Effector memory CD8-positive, alpha-beta T cell (primary cell): ENCODE measurements around the gene SCUBE2.

Source experiments
- ATAC-seq: fragments of 150-1000 bp; cut with Tn5 transposase; replicated peaks from 2 replicates; pipeline ENCODE4 v1.10.0; 2021; ENCODE audit warnings: mild to moderate bottlenecking, moderate library complexity
- DNase-seq, 3 experiments: peaks; one replicate each; pipeline ENCODE4 v3.0.0; 2021
- H3K27ac Mint-ChIP-seq, 2 donors: one replicate each; pipeline ENCODE4 v1.8.0; 2022; ENCODE audit warnings: mild to moderate bottlenecking in 2 of 2, mixed read lengths in 2 of 2, moderate library complexity in 2 of 2
- H3K27me3 Mint-ChIP-seq, 2 donors: one replicate each; pipeline ENCODE4 v1.8.0; 2022; ENCODE audit warnings: mixed read lengths in 2 of 2
- H3K36me3 Mint-ChIP-seq: one replicate; pipeline ENCODE4 v1.8.0; 2022; ENCODE audit warnings: mild to moderate bottlenecking, moderate library complexity, mixed read lengths; ENCODE audit not compliant: insufficient read depth
- H3K4me1 Mint-ChIP-seq, 2 donors: one replicate each; pipeline ENCODE4 v1.8.0; 2022; ENCODE audit warnings: low read depth in 2 of 2, mixed read lengths in 2 of 2
- H3K4me3 Mint-ChIP-seq, 2 donors: one replicate each; pipeline ENCODE4 v1.8.0; 2022; ENCODE audit warnings: mild to moderate bottlenecking in 2 of 2, mixed read lengths in 2 of 2, moderate library complexity in 2 of 2
- H3K9me3 Mint-ChIP-seq, 2 donors: one replicate each; pipeline ENCODE4 v1.8.0; 2022; ENCODE audit warnings: mixed read lengths in 2 of 2
- total RNA-seq, 9 experiments: gene quantifications; one replicate each; lab custom pipeline; 2026; lab: John Stamatoyannopoulos, UW

SCUBE2 gene
- total RNA-seq: 0 to 0.90 (median 0.23) reads per million in 9 experiments

GRCh38 chr11:9091044-9091922, at the start of gene SCUBE2:
TSS of gene SCUBE2 (minus strand) at chr11:9091599. CDS start at chr11:9091528, 71 bp downstream.
- peaks cover 2% of the 10 kb centered on the region for H3K36me3 Mint-ChIP-seq
- no peaks in the 10 kb centered on the region for H3K4me1 Mint-ChIP-seq
- no peak within 1 kb of the TSS for H3K27ac Mint-ChIP-seq
- ATAC-seq (no peak), DNase-seq (no peak)
- H3K9me3 Mint-ChIP-seq: no peaks in the 10 kb centered on the region
- H3K4me3 Mint-ChIP-seq: peak within 1 kb of the TSS; percentile 56 to 61
- H3K27me3 Mint-ChIP-seq: peaks cover 70 to 79% of the 10 kb centered on the region in 2 donors

DNA sequence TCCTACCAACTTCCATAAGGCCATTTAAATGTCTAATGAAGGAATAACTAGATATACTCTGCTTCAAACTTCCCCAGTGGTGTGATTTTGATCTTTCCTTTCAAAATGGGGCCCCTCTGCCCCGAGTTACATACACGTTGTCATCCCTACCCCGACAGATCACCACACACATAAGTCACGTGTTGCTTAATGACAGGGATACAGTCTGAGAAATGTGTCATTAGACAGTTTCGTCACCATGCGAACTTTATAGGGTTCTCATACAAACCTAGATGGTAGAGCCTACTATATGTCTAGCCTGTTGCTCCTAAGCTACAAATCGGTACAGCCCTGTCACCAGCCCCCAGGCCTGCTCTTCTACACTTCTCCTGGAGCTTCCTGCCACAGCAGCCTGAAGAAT, 49.8 kb upstream of the SCUBE2 start:
- Mint-ChIP-seq H3K4me3 (no peak overlapping the region), H3K36me3 (peaks cover 6% of the 10 kb centered on the region), H3K27me3 (no peaks in the 10 kb centered on the region), H3K9me3 (no peaks in the 10 kb centered on the region), H3K27ac (no peak overlapping the region), H3K4me1 (peaks cover 8 to 11% of the 10 kb centered on the region in 2 donors)
- ATAC-seq (no peak), DNase-seq (no peak)

DNA sequence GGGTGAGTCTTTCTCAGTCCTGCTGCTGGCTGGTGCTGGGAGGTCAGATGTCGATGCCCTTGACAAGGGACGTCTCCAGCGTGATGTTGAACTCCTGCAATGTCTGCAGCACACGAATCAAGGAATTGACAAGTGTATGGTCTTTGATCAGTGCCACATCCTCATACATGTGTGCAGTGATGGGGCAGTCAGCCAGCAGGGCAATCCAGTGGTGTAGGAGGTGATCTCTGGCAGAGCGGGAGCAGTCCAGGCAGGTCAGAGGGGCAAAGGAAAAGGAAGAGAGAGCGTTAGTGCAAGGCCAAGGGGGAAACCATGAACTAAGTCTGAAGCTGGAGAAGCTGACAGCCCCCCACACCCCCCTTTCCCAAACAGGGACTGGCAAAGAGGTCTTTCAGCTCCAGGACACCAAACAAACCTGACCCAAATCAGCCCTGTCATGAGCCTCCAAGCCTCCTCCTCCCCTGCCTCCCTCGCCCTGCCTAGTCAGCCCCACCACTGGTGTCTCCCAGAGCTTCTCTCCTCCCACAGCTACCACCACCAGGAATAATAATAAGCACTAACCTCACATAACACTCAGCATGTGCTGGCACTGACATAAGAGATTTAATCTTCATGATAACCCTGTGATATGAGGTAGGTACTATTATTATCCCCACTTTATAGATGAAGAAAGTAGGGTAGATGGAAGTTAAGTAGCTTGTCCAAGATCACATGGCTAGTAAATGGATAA, 48.4 kb upstream of the SCUBE2 start:
- peaks cover 8 to 11% of the 10 kb centered on the region in 2 donors for H3K4me1 Mint-ChIP-seq
- H3K27ac Mint-ChIP-seq: peak overlapping the region in 1 of 2 donors; percentile 27
- DNase-seq (no peak), ATAC-seq (no peak)
- peaks cover 5% of the 10 kb centered on the region for H3K36me3 Mint-ChIP-seq
- no peak overlapping the region for H3K4me3 Mint-ChIP-seq
- H3K27me3 Mint-ChIP-seq: no peaks in the 10 kb centered on the region
- H3K9me3 Mint-ChIP-seq: no peaks in the 10 kb centered on the region

DNA sequence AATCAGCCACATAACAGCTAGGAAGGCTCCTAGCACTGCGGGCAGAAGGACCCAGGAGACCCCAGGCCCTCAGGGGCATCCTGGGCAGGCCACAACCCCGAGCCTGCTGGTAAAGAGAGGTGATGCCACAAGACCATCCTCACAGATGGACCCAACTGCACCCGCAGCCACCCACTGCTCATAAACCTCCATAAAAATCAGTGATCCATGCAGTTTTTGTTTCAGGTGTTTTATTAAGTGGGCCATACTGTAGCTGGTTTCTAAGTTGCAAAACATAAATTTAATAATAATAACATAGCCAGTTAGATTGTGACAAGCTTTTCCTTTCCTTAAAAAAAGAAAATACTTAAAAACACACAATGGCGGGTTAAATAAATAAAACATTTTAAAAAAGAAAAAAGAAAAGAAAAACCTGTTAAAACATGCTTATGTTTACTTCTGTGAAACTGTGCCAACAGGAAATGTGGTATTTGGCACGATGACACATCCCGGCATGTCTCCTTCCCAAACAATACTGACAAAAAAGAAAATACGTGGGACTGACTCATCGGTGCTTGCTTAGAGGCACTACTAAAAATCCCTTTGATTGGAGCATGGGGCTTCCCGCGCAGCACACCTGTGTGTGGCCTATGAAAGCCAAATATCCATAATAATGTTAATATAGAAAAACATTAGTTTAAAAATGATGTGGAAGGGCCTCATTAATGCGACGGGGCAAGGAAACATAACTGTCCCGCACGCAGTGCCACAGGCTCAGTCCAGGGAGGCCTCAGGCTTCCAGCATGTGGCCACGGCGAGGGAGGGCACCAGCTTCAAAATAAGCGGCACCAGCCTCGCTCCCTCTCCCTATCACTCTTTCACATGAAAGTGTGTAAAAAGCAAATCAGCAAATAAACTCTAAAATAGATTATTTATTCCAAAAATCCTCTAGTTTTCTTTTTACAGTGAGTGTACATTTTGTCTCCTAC, 47.5 kb upstream of the SCUBE2 start:
- peaks cover 8 to 11% of the 10 kb centered on the region in 2 donors for H3K4me1 Mint-ChIP-seq
- H3K36me3 Mint-ChIP-seq: no peaks in the 10 kb centered on the region
- DNase-seq (no peak), ATAC-seq (peak; percentile 51)
- peak overlapping the region in 1 of 2 donors; percentile 66 for H3K27ac Mint-ChIP-seq
- no peaks in the 10 kb centered on the region for H3K27me3 Mint-ChIP-seq
- no peaks in the 10 kb centered on the region for H3K9me3 Mint-ChIP-seq
- H3K4me3 Mint-ChIP-seq: peak overlapping the region in 1 of 2 donors; percentile 8

GRCh38 chr11:9138133-9138453, 46.7 kb upstream of the SCUBE2 start:
- no peak for ATAC-seq
- H3K36me3 Mint-ChIP-seq: no peaks in the 10 kb centered on the region

GRCh38 chr11:9137293-9138132, 46.1 kb upstream of the SCUBE2 start:
- Mint-ChIP-seq H3K36me3 (no peaks in the 10 kb centered on the region), H3K4me1 (peaks cover 8 to 11% of the 10 kb centered on the region in 2 donors)

More at GRCh38 chr11:9138133-9138453, 46.7 kb upstream of the SCUBE2 start:
- Mint-ChIP-seq H3K9me3 (no peaks in the 10 kb centered on the region), H3K4me1 (peaks cover 8 to 11% of the 10 kb centered on the region in 2 donors), H3K27ac (peak overlapping the region; percentile 39 to 66), H3K27me3 (no peaks in the 10 kb centered on the region), H3K4me3 (peak overlapping the region in 1 of 2 donors; percentile 12)
- no peak for DNase-seq

GRCh38 chr11:9136741-9137140, 45.3 kb upstream of the SCUBE2 start:
- H3K27ac Mint-ChIP-seq: peak overlapping the region in 1 of 2 donors; percentile 17
- H3K4me1 Mint-ChIP-seq: peaks cover 8 to 11% of the 10 kb centered on the region in 2 donors
- no peaks in the 10 kb centered on the region for H3K36me3 Mint-ChIP-seq
- no peaks in the 10 kb centered on the region for H3K9me3 Mint-ChIP-seq
- no peak overlapping the region for H3K4me3 Mint-ChIP-seq
- ATAC-seq (no peak), DNase-seq (no peak)
- no peaks in the 10 kb centered on the region for H3K27me3 Mint-ChIP-seq

More at GRCh38 chr11:9137293-9138132, 46.1 kb upstream of the SCUBE2 start:
- H3K27ac Mint-ChIP-seq: peak overlapping the region; percentile 17 to 39
- ATAC-seq (peak; percentile 93), DNase-seq (peak; percentile 50 to 69 (median 61))
- H3K4me3 Mint-ChIP-seq: peak overlapping the region; percentile 12 to 21
- H3K9me3 Mint-ChIP-seq: no peaks in the 10 kb centered on the region
- no peaks in the 10 kb centered on the region for H3K27me3 Mint-ChIP-seq

DNA sequence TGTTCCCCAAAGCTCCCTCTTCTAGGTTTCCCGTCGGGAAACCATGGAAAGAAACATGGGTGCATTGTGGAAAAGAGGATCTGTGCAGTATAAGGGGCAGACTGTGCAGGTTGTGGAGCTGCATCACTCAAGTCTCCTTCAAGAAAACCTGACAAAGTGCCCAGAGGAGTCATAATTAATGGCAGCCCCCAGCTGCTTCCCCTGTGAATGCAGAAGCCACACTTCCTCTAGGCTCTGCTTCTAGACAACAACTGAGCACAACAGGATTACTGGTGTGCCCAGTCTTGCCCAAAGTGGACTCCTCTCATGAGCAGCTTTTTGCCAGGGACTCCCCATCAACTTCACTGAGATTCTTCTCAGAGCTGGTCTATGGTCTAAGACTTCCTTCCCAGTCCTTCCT, 42.6 kb upstream of the SCUBE2 start:
- no peak for ATAC-seq

GRCh38 chr11:9132203-9132878, 40.9 kb upstream of the SCUBE2 start:
- Mint-ChIP-seq H3K27ac (no peak overlapping the region), H3K9me3 (no peaks in the 10 kb centered on the region), H3K27me3 (no peaks in the 10 kb centered on the region), H3K4me1 (peaks cover 0 to 5% of the 10 kb centered on the region in 2 donors), H3K36me3 (no peaks in the 10 kb centered on the region), H3K4me3 (no peak overlapping the region)
- DNase-seq (no peak), ATAC-seq (no peak)

More for the DNA sequence above, 42.6 kb upstream of the SCUBE2 start:
- H3K27ac Mint-ChIP-seq: no peak overlapping the region
- H3K9me3 Mint-ChIP-seq: no peaks in the 10 kb centered on the region
- H3K36me3 Mint-ChIP-seq: no peaks in the 10 kb centered on the region
- DNase-seq: no peak
- H3K27me3 Mint-ChIP-seq: no peaks in the 10 kb centered on the region
- H3K4me1 Mint-ChIP-seq: peaks cover 7 to 11% of the 10 kb centered on the region in 2 donors
- no peak overlapping the region for H3K4me3 Mint-ChIP-seq

GRCh38 chr11:9130297-9130696, 38.9 kb upstream of the SCUBE2 start:
- ATAC-seq (no peak), DNase-seq (no peak)
- H3K27ac Mint-ChIP-seq: no peak overlapping the region
- no peaks in the 10 kb centered on the region for H3K9me3 Mint-ChIP-seq
- H3K27me3 Mint-ChIP-seq: no peaks in the 10 kb centered on the region
- no peak overlapping the region for H3K4me3 Mint-ChIP-seq
- no peaks in the 10 kb centered on the region for H3K4me1 Mint-ChIP-seq
- no peaks in the 10 kb centered on the region for H3K36me3 Mint-ChIP-seq

- H3K27me3 Mint-ChIP-seq: peaks cover 0 to 11% of the 10 kb centered on the region in 2 donors
- DNase-seq (no peak), ATAC-seq (no peak)
- H3K36me3 Mint-ChIP-seq: no peaks in the 10 kb centered on the region
- H3K27ac Mint-ChIP-seq: no peak overlapping the region
- H3K9me3 Mint-ChIP-seq: no peaks in the 10 kb centered on the region
- no peaks in the 10 kb centered on the region for H3K4me1 Mint-ChIP-seq
- H3K4me3 Mint-ChIP-seq: no peak overlapping the region
Measured at GRCh38 chr11:9126636-9127035, 35.2 kb upstream of the SCUBE2 start.
